ENCODE results near the gene BCS1L.
"Not testable (repeated sequence)": the region's sequence is repeated elsewhere in the genome, so short reads cannot be mapped to it uniquely, and the experiment has no call there.

The BCS1L gene

GRCh38 chr2:218671654-218672566 is 12.4 kb downstream of the BCS1L start, which contains the start of the genes RNF25 and STK36:
TSS of gene RNF25 (minus strand) at chr2:218672002. CDS start at chr2:218671970, 32 bp downstream.
TSS of gene STK36 (plus strand) at chr2:218672086. CDS start at chr2:218672830, 744 bp downstream.
- TF ChIP-seq POU2F2 (IDR thresholded peaks at IDR 0.05; ENCODE audit: low read depth, low read length) = peak; percentile 56; the same call in 1 of the 2 replicates
- peak; percentile 28; the same call in 1 of the 2 replicates for TF ChIP-seq SPI1 (IDR thresholded peaks at IDR 0.05; ENCODE audit: low read depth, low read length)
- TF ChIP-seq POLR2AphosphoS5 (IDR thresholded peaks at IDR 0.05; ENCODE audit: low read depth, low read length) = peak; percentile 84
- peak; percentile 91 for TF ChIP-seq TAF1 (IDR thresholded peaks at IDR 0.05; ENCODE audit: low read depth, low read length)
- TF ChIP-seq PAX5 (IDR thresholded peaks at IDR 0.05; ENCODE audit: insufficient read depth, low read length, severe bottlenecking) = no peak
- peak; percentile 89 for TF ChIP-seq POLR2A (IDR thresholded peaks at IDR 0.05; ENCODE audit: low read depth, low read length)
- FAIRE-seq = peak; percentile 91
- peak; percentile 87 for DNase-seq (ENCODE audit: insufficient read length, low spot score)

GRCh38 chr2:218679119-218679518 is 19.6 kb downstream of the BCS1L start:
- TF ChIP-seq POLR2AphosphoS5 (IDR thresholded peaks at IDR 0.05; ENCODE audit: low read depth, low read length) (no peak), POLR2A (IDR thresholded peaks at IDR 0.05; ENCODE audit: low read depth, low read length) (no peak), PAX5 (IDR thresholded peaks at IDR 0.05; ENCODE audit: insufficient read depth, low read length, severe bottlenecking) (no peak), POU2F2 (IDR thresholded peaks at IDR 0.05; ENCODE audit: low read depth, low read length) (no peak), TAF1 (IDR thresholded peaks at IDR 0.05; ENCODE audit: low read depth, low read length) (no peak), SPI1 (IDR thresholded peaks at IDR 0.05; ENCODE audit: low read depth, low read length) (no peak)
- FAIRE-seq = no peak
- no peak for DNase-seq (ENCODE audit: insufficient read length, low spot score)

GRCh38 chr2:218680061-218680460 is 20.6 kb downstream of the BCS1L start:
- no peak for FAIRE-seq
- no peak for DNase-seq (ENCODE audit: insufficient read length, low spot score)
- no peak for TF ChIP-seq POU2F2 (IDR thresholded peaks at IDR 0.05; ENCODE audit: low read depth, low read length)
- no peak for TF ChIP-seq PAX5 (IDR thresholded peaks at IDR 0.05; ENCODE audit: insufficient read depth, low read length, severe bottlenecking)
- no peak for TF ChIP-seq TAF1 (IDR thresholded peaks at IDR 0.05; ENCODE audit: low read depth, low read length)
- no peak for TF ChIP-seq SPI1 (IDR thresholded peaks at IDR 0.05; ENCODE audit: low read depth, low read length)
- TF ChIP-seq POLR2A (IDR thresholded peaks at IDR 0.05; ENCODE audit: low read depth, low read length) = no peak
- no peak for TF ChIP-seq POLR2AphosphoS5 (IDR thresholded peaks at IDR 0.05; ENCODE audit: low read depth, low read length)

GRCh38 chr2:218687400-218688060 is 28.0 kb downstream of the BCS1L start:
- not testable (repeated sequence) for DNase-seq (ENCODE audit: insufficient read length, low spot score)
- FAIRE-seq = peak; percentile 85

- FAIRE-seq (no peak), DNase-seq (ENCODE audit: insufficient read length, low spot score) (no peak)
Measured at GRCh38 chr2:218691234-218691633, 31.8 kb downstream of the BCS1L start.

GRCh38 chr2:218694405-218695145 is 35.1 kb downstream of the BCS1L start:
- no peak for DNase-seq (ENCODE audit: insufficient read length, low spot score)
- FAIRE-seq = no peak
- no peak for TF ChIP-seq POLR2AphosphoS5 (IDR thresholded peaks at IDR 0.05; ENCODE audit: low read depth, low read length)
- no peak for TF ChIP-seq TAF1 (IDR thresholded peaks at IDR 0.05; ENCODE audit: low read depth, low read length)
- no peak for TF ChIP-seq POLR2A (IDR thresholded peaks at IDR 0.05; ENCODE audit: low read depth, low read length)
- no peak for TF ChIP-seq SPI1 (IDR thresholded peaks at IDR 0.05; ENCODE audit: low read depth, low read length)
- TF ChIP-seq PAX5 (IDR thresholded peaks at IDR 0.05; ENCODE audit: insufficient read depth, low read length, severe bottlenecking) = no peak
- TF ChIP-seq POU2F2 (IDR thresholded peaks at IDR 0.05; ENCODE audit: low read depth, low read length) = no peak

More at GRCh38 chr2:218691234-218691633, 31.8 kb downstream of the BCS1L start:
- no peak for TF ChIP-seq POLR2AphosphoS5 (IDR thresholded peaks at IDR 0.05; ENCODE audit: low read depth, low read length)
- TF ChIP-seq SPI1 (IDR thresholded peaks at IDR 0.05; ENCODE audit: low read depth, low read length) = no peak
- TF ChIP-seq POLR2A (IDR thresholded peaks at IDR 0.05; ENCODE audit: low read depth, low read length) = no peak
- TF ChIP-seq POU2F2 (IDR thresholded peaks at IDR 0.05; ENCODE audit: low read depth, low read length) = no peak
- TF ChIP-seq TAF1 (IDR thresholded peaks at IDR 0.05; ENCODE audit: low read depth, low read length) = no peak
- TF ChIP-seq PAX5 (IDR thresholded peaks at IDR 0.05; ENCODE audit: insufficient read depth, low read length, severe bottlenecking) = no peak

- no peak for TF ChIP-seq SPI1 (IDR thresholded peaks at IDR 0.05; ENCODE audit: low read depth, low read length)
- no peak for TF ChIP-seq TAF1 (IDR thresholded peaks at IDR 0.05; ENCODE audit: low read depth, low read length)
- TF ChIP-seq POLR2A (IDR thresholded peaks at IDR 0.05; ENCODE audit: low read depth, low read length) = no peak
- DNase-seq (ENCODE audit: insufficient read length, low spot score) = no peak
- FAIRE-seq = no peak
Measured at GRCh38 chr2:218698885-218699284, 39.4 kb downstream of the BCS1L start.

- TF ChIP-seq PAX5 (IDR thresholded peaks at IDR 0.05; ENCODE audit: insufficient read depth, low read length, severe bottlenecking) (no peak), POU2F2 (IDR thresholded peaks at IDR 0.05; ENCODE audit: low read depth, low read length) (no peak), POLR2AphosphoS5 (IDR thresholded peaks at IDR 0.05; ENCODE audit: low read depth, low read length) (no peak), SPI1 (IDR thresholded peaks at IDR 0.05; ENCODE audit: low read depth, low read length) (no peak), POLR2A (IDR thresholded peaks at IDR 0.05; ENCODE audit: low read depth, low read length) (no peak), TAF1 (IDR thresholded peaks at IDR 0.05; ENCODE audit: low read depth, low read length) (no peak)
- no peak for DNase-seq (ENCODE audit: insufficient read length, low spot score)
- FAIRE-seq = no peak
Measured at GRCh38 chr2:218701806-218702205, 42.3 kb downstream of the BCS1L start.

- TF ChIP-seq POU2F2 (IDR thresholded peaks at IDR 0.05; ENCODE audit: low read depth, low read length) (no peak), TAF1 (IDR thresholded peaks at IDR 0.05; ENCODE audit: low read depth, low read length) (no peak), SPI1 (IDR thresholded peaks at IDR 0.05; ENCODE audit: low read depth, low read length) (no peak), POLR2A (IDR thresholded peaks at IDR 0.05; ENCODE audit: low read depth, low read length) (no peak), POLR2AphosphoS5 (IDR thresholded peaks at IDR 0.05; ENCODE audit: low read depth, low read length) (no peak), PAX5 (IDR thresholded peaks at IDR 0.05; ENCODE audit: insufficient read depth, low read length, severe bottlenecking) (no peak)
- no peak for FAIRE-seq
- no peak for DNase-seq (ENCODE audit: insufficient read length, low spot score)
Measured at GRCh38 chr2:218703341-218703740, 43.9 kb downstream of the BCS1L start.
